Activated T-cell treated with anti-CD3 and anti-CD28 coated beads, Interleukin-2, amount 50 U/mL, for 1 hour (primary cell): Measurements from ENCODE around the gene DYNC1LI2.
"Not testable (repeated sequence)": the region's sequence is repeated elsewhere in the genome, so short reads cannot be mapped to it uniquely, and the experiment has no call there.

Experiments
- DNase-seq: peaks from one replicate; pipeline ENCODE4 v3.0.0-alpha.2; 2020

Gene DYNC1LI2

DNA sequence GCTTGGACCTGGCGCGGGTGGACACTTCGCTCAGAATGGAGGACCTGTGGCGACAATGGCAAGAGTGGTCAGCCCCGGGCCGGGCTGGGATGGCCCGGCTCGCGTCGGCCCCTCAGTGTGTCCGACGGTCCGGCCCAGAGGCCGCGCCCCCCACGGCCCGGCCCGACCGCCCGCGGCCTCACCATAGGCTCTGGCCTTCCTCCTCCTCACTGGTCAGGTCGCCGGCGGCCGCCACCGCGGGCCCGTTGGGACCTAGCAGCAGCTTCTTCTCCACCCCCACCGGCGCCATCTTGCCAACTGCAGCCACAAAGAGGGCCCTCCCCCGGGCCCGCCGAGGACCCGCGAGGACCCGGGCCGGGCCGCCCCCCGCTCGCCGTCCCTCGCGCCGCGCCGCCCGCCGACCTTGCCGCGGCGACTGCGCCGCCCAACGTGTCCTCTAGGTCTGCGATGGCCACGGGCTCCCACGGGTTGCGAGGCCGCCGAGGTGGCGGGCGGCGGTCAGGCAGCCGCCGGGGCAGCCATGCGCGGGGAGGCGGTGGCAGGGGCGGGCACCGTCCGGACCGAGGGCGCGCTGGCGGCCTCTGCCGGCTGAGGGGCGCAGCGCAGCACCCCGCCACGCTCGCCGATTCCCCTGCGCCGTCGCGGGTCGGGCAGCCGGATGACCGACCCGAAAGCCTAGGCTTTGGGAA, at the start of gene DYNC1LI2:
TSS of gene DYNC1LI2 (minus strand) at position 307 of the 689 bp plus-strand sequence. CDS start at position 289, 18 bp downstream.
- peak; percentile 92 for DNase-seq

DNA sequence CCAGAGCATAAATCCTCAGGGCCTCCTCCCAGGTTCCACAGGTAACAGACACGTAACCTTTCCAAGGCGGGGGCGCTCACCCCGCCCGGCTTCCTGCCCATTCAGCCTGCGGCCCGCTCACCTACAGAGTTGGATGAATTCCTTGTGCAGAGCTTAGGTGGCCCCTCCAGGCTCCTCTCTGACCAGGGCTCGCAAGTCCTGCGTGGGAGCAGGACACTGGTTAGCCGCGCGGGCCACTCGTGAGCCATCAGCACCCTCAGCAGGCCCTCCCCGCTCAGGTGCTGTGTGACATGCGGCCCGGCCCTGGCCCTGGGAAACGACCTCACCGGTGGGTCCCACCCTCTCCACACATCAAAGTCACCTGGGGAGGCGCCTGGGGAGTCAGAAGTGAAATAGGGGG, 49.4 kb upstream of the DYNC1LI2 start:
- no peak for DNase-seq

DNA sequence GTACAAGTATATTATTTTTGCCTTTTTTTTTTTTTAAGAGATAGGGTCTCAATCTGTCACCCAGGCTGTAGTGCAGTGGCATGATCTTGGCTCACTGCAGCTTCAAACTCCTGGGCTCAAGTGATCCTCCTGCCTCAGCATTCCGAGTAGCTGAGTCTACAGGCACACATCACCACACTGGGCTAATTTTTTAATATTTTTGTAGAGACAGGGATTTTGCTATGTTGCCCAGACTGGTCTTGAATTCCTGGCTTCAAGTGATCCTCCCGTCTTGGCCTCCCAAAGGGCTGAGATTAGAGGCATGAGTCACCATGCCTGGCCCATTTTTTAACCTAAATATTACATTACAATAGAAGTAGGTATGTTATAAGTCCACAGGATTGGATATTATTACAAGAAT, 46.8 kb upstream of the DYNC1LI2 start:
- DNase-seq, result no peak

DNA sequence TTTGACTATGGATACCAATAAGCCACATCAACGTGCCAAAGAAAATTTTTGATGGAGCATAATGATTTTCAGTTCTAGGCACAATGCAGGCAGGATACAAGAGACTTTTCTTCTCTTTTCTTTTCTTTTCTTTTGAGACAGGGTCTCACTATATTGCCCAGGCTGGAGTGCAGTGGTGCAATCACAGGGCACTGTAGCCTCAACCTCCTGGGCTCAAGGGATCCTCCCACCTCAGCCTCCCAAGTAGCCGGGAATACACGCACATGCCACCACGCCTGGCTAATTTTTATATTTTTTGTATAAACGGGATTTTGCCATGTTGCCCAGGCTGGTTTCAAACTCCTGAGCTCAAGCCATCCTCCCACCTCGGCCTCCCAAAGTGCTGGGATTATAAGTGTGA, 42.6 kb upstream of the DYNC1LI2 start:
- not testable (repeated sequence) for DNase-seq

DNA sequence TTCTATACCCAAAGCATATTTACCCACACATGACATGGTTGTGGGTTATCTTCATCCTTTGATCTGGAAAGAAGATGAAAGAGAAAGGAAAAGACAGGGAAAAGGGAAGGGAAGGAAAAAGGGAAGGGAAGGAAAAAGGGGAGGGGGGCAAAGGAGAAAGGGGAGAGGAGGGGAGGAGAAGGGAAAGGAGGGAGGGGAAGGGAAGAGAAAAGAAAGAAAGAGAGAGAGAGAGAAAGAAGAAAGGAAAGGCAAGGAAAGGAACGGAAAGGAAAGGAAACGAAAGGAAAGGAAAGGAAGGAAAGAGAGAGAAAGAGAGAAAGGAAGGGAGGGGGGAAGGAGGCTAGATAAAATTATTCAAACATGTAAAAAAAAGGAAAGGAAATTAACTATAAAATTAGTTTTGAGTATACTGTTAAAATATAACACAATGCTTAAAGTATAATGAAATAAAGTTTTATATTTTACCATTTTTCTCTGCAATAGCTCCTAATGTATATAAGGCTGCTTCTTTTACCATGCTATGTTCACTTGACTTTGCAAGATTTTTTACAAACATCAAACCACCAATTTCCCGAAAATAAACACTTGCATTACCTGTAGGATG, 38.8 kb upstream of the DYNC1LI2 start:
- no peak for DNase-seq

DNA sequence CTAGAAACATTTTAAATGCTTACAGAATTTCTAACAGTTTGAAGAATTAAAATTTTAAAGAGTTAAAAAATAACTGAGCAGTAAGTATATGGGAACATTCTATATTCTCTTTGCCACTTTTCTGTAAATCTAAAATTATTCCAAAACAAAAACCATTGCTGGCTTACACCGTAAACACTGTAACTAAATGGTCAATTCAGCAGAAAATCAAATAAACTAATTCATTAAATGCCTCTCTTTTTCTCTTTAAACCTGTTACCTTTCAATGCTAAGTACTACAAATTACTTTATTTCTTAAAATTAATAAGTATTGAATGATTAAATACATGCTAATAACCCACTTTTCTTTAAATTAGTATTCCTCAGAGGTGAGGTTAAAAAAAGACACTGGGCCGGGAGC, 36.0 kb upstream of the DYNC1LI2 start:
- DNase-seq, result no peak

DNA sequence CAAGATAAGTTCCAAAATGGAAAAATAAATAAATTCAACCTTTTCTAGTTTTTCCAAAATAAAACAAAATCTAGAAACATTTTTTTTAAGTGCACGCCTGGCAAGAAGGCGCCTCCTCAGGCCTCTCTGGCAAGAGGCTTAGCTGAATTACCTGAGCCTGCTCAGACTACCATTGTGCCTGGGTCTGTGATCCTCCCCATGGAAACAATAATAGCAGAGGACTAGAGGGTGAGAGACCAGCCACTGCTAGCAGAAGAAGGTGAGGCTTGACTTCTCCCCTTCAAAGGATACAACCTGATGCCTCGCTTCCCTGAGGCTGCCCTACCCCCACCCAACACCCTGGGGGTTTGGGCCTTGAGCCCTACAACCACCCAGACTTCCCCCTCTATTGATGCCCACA, 35.1 kb upstream of the DYNC1LI2 start:
- DNase-seq, result no peak

DNA sequence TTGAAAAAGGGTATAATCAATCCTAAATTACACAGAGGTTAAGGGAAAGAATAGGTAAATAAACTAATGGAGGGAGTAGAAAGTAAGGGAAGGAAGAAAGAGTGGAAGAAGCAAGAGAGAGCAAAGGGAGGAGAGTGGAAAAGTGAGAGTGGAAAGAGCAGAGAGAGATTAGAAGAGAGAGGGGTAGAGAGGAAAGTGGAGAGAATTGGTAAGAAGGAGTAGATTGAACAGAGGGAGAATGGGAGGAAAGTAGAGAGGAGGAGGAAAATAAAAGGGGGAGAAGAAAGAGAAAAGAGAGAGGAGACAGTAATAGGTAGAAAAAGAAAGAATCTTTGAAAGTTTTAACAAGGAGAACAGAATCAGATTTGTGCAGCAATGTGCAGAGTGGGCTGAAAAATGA, 25.0 kb upstream of the DYNC1LI2 start:
- DNase-seq, result no peak

DNA sequence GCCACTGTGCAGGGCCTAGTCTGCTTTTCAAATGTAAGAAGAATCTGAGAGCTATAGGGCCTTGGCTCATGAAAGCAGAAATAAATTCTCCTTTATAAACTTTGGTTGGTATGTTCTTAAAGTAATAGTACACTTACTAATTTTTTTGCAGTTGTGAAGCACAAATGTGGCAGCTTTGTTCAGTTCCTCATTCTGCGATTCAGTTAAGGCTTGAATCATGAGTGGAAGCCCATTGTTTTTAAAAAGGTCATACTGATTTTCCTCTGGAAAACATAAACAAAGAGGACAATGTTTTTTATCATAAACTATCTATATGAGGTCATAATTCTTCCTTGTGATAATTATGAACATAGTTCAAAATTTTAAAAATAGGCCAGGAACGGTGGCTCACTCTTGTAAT, 23.6 kb upstream of the DYNC1LI2 start:
- DNase-seq, result no peak

DNA sequence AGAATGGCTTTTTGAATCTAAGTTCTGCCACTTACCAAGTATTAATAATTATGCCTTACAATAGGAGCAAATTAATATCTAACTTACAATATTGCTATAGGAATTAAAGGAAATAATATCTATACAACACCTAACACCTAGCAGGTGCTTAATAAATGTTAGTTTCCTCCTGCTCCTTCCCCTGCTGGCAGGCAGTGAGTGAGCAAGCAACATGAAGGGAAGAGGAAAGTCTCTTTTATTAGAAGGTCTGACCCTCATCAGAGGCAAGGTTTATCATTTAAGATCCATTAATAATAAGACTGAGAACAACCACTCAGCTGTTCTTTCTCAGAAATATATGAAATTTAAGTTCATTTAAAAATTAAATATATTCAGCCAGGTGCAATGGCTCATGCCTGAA, 6.7 kb upstream of the DYNC1LI2 start:
- DNase-seq, result no peak

DNA sequence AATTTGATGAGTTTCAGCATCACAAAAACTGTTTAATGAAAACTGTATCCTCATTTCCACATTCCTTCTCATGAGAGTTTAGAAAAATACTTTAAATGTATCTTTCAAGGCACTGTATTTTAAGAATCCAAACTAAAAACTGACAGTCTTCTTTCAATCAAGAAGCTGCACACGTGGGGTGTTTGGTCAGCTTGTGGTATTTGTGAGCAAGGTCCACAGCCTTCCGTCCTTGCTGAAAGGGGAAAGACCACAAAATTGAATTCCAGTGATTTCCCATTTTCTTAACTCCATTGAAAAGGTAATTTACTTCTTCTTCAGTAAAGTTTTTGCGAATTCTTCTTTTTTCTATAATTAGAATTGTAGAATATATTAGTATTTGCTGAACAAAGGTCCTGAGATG, 3.4 kb upstream of the DYNC1LI2 start:
- DNase-seq, result no peak

DNA sequence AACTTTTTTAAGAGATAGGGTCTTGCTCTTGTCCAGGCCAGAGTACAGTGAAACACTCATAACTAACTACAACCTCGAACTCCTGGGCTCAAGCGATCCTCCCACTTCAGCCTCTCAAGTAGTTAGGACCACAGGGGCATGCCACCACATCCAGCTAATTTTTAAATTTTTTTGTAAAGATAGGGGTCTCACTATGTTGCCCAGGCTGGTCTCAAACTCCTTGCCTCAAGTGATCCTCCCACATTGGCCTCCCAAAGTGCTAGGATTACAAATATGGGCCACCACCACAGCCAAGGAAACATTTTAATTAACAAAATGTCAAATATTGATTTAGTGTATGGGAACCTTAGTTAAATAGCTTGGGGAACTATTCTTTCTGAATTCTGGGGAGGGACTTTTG, 2.8 kb upstream of the DYNC1LI2 start:
- DNase-seq, result no peak

DNA sequence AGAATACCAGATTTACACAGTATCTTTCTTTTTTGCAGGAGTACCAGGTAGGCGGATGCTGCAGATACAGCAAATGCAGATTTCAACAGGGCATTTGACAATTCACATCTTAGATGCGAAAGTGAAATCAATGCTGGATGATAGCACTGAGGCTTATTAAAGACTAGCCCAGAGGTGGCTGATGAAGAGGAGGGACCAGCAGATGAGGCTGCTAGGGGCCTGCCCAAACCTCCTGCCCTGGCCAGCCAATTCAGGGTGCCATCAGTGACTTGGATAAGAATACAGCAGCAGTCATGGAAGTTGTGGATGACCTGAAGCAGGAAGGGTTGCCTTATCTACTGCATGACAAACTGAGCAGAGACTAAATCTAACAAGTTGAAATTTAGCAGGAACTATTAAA, 1.5 kb upstream of the DYNC1LI2 start:
- no peak for DNase-seq

DNA sequence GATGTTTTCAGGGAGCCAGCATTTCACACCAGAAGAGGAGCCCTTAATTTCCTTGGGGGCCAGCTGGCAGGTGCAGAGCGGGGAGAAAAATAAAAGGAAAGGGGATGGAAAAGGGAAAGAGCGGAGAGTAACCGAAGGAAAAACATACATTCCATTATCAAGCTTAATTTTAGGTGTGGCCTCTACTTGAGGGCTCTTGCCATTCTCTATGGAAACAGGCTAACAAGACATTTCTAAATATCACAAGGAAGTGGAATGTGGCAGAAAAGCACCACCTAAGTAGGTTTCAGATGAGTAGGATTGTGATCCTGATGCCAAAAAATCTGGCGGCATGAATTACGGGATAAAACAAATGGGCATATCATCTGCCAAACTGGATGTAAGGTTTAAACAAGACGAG, 970 bp upstream of the DYNC1LI2 start:
- no peak for DNase-seq

DNA sequence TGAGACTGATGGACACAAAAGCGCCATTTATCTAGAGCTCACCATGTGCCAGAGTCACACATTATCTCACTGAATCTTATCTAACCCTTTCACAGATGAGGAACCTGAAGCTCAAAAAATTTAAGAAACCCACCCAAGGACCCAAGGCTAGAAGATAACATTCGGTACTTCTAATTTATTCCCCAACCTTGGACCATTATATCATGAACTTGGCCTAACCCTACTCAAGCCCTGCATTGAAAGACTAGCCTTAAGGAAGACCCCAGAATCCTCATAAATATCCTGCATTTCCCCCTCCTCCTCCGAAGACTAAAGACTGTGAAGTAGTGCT, 548 bp upstream of the DYNC1LI2 start:
- no peak for DNase-seq

DNA sequence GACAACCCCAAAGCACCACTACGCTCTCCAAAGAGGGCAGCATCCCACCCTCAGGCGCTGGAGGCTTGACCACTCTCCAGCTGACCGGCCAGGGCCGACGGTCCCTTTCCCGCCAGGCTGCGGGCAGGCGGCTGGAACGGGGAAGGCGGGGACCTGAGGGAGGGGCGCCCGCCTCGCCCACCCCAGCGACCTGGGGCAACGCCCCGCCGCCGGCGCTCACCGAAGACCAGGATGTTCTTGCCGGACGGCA, 431 bp downstream of the DYNC1LI2 start:
- no peak for DNase-seq

DNA sequence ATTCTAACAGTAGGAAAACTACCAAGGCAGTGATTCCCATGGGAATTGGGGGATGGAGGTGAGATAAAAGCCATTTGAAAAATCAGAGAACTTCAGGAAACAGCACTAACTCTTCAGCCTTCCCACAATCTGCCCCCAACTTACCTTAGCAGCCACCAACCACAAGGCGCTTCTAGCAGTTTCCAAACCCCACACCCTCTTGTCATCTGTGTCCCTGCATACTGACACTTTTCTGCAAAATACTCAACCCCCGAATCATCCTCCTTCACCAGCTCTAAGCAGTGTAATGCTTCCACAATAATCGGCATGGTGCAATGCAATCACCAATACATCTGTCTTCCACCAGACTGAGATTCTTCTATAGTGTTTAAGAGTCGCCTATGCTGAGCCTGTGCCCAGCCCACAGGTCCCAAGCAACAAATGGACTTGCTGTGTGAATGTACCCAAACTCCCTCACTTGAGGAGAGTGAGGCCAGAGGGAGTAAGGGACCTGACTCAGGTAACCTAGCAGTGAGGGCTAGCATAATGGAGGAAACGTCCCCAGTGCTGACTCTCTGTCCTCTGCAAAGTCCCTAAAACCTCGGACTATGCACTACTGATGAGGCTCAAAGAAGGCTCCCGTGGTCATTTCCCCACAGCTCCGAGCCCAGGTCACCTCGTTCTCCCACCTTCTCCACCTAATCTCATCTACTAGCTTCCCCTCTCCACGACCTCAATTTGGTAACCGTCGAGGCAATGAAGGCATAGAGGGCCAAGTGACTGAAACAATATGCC, 943 bp downstream of the DYNC1LI2 start:
- no peak for DNase-seq

DNA sequence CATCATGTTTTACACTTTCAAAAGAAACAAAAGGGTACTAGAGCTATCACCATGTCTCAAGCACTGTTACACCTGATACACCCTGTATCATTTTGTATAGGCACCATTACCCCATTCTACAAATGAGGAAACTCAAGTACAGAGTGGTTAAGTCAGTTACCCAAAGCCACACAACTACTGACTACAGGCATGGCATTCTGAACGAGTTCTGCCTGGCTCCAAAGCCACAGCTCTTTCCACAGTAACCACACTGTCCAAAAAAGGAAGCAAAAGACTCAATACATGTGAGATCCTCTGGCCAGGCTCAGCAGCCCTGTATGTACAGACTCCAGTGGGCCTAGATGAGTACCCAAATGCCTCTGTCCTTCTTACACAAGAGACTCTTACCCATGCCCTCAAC, 4.7 kb downstream of the DYNC1LI2 start:
- DNase-seq, result no peak

DNA sequence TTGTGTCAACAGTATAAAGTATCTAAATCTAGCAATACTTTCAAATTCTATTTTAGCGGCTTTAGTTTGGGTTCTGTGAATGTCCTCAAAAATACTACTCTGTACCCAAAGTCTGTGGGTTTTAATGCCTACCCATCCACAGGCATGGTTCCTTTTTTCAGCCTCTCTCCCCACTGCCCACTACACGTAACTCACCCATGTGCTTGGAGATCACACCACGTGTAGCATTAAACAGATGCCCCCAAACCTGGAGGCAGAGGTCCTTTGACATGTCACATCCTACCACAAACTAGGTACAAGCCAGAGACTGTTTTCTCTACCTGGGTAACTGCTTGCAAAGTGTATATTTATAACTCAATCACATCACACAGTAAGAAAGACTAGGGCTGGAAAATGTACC, 5.4 kb downstream of the DYNC1LI2 start:
- no peak for DNase-seq

DNA sequence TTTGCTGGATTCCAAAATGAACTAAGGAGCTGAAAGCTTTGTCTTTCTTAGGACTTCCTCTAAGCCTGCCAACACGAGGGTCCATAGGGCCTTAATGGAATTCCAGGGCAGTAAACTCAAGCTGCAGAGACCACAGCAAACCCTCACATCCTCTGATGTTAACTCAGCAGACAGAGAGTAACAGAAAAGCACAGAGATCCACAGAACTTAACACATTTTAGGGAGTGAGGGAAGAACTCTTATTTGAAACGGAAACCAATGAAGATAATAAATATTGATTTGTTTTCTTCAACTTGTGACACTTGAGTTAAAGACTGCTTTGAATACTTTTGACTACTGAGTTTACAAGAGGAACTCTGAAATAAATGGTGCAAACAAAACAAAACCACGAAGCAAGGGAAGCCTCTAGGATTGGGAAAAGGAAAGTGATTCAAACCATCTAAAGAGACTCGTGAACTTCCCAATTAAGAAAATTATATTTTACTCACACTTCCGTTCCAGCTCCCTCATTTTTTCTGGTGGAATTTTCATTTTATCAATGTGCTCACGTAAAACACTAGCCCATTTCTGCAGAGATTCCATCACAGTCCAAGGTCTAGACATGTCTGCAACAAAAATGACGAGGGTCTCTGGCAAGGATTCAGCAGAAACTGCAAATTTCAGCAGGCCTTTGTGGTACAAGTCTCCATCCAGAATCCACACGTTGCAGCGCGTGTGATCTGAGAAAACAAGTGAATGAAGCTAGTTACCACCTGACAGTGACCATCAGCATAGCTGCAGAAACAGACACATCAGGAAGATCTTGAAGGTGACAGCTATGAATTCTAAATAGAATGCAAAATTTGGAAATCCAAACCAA, 9.2 kb downstream of the DYNC1LI2 start:
- no peak for DNase-seq

DNA sequence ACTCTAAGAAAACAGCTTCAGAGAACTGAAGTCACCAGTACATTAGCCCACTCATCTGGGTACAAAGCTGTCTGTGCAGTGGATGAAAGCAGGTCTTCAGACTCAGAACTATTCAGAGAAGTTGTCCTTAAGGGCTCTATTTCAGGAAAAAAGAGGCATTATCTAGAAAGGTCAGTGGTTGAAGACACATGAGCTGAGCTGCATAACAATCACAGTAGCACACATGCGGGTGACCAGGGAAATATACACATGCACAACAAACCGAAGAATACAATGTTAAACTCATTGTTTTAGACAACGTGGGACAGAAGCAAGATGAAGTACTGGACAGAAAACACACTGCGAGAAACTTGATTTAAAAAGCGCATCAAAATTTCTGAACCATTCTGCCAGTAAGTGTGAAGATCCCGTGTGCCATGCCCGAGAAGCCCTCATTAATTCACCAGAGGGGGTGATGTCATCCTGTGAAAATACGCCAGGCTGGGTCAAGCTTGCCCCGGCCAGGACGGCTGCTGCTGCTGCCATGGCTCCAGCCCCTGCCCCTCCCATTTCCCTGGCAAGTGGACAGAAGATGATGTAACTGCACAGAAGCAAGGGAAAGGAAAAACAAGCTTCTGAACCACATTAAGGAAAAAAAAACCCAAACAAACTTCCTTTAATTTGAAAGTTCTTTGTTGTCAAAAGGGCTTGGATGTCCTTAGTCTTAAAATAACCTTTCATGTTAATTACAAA, 10.1 kb downstream of the DYNC1LI2 start:
- no peak for DNase-seq

DNA sequence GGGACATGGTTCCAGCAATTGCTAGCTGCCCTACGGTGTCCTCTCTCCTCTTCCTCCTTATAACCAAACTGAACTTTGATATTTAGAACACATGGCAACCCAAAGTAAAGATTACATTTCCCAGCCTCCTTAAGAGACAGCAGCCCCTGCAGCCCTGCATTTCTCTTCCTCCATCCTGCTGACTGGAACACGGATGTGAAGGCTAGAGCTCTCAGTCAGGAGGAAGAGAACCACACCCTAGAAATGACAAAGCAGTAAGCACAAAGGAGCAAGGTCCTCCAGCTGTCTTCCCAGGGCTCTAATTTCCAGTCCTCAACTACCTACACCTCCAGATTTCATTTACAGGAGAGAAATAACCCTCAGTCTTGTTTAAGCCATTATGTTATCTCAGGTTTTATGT, 10.9 kb downstream of the DYNC1LI2 start:
- DNase-seq, result no peak

DNA sequence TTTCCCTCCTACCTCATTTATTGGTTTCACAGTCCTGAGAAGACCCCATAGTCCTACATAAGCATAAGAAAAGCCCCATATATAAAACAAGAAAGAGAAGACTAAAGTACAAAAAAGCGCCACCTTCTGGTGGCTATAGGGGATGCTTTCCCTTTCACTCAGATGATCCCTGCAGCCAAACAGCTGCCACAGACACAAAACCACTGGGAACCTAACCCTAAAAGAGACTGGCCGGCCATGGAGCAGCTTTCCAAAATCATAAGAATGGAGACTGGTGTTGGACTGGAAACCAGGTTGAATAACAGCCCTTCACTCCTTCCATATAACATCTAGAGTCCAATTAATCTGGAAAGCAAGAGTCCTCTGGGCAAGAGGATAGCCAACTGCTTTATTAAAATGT, 11.4 kb downstream of the DYNC1LI2 start:
- peak; percentile 25 for DNase-seq
